GM12872 (cell line): ENCODE results near the gene ADPRHL1.
A peak's percentile ranks its signal among the peaks of the same experiment; 100 is the strongest.

ENCODE experiments used
- CTCF ChIP-seq: IDR thresholded peaks from 3 replicates; pipeline ENCODE4 v1.5.1; 2011; ENCODE audit warnings: low read depth, mild to moderate bottlenecking, low read length, moderate library complexity; ENCODE audit not compliant: insufficient read depth

Gene ADPRHL1

GRCh38 chr13:113451951-113452421, 1.3 kb downstream of the ADPRHL1 start:
- TF ChIP-seq CTCF, result no peak

GRCh38 chr13:113450861-113451620, 2.2 kb downstream of the ADPRHL1 start:
- TF ChIP-seq CTCF, result peak; percentile 50

- no peak for TF ChIP-seq CTCF
These were observed 3.5 kb downstream of the ADPRHL1 start for GRCh38 chr13:113449693-113450347.

- no peak for TF ChIP-seq CTCF
These were observed 4.2 kb downstream of the ADPRHL1 start for GRCh38 chr13:113448885-113449692.

- TF ChIP-seq CTCF, result no peak
These were observed 4.8 kb downstream of the ADPRHL1 start for GRCh38 chr13:113448545-113448884.

GRCh38 chr13:113447596-113447995, 5.7 kb downstream of the ADPRHL1 start:
- TF ChIP-seq CTCF, result no peak

GRCh38 chr13:113446488-113446854, 6.8 kb downstream of the ADPRHL1 start:
- no peak for TF ChIP-seq CTCF
